HCT116 (cell line): Measurements from ENCODE around the gene CHST15. TPM values are rescaled to one million over a fixed set of nuclear protein-coding genes. Genes with fewer than 3 reads are reported as not detected.

Source experiments
- ATAC-seq: fragments of 200-7000 bp; cut with Tn5 transposase; 2 replicates; pipeline ENCODE4 v1.9.1; 2020; ENCODE audit warnings: mild to moderate bottlenecking, moderate library complexity
- BruUV-seq: library from RNA; stranded (reverse); fragments of 400-500 nt; replicated peaks from 2 replicates; lab custom pipeline; 2021; lab: Mats Ljungman, UMichigan
- CTCF ChIA-PET: fragments of 300-600 bp; sonication (Branson Sonifier 250); formaldehyde crosslinking; loops from one replicate; lab custom pipeline; 2021; ENCODE audit warnings: antibody characterized with exemption; lab: Charles Lee
- POLR2A ChIA-PET: fragments of 300-600, 350-600 bp; sonication (Branson Sonifier 250); formaldehyde crosslinking; loops from one replicate; lab custom pipeline; 2021; ENCODE audit warnings: antibody characterized with exemption; lab: Charles Lee
- RAD21 ChIA-PET, 2 experiments: fragments of 300-600 bp; sonication (Branson Sonifier 250); formaldehyde crosslinking; loops; one replicate each; lab custom pipeline; 2023; ENCODE audit warnings: low total read pairs in 2 of 2; ENCODE audit not compliant: uncharacterized antibody in 2 of 2, unreplicated experiment in 2 of 2, low non-redundant PET in 1 of 2; lab: Charles Lee
- DNase-seq: peaks from one replicate; pipeline ENCODE4 v3.0.0-alpha.2; 2010; ENCODE audit warnings: low read depth, low spot score
- H2AFZ ChIP-seq: fragments of 200-600 bp; shearing (Covaris generic), sonication (generic); 2 replicates; pipeline ENCODE4 v1.6.1; 2017; ENCODE audit warnings: low read depth, mixed run types, mixed read lengths, antibody characterized with exemption, low read length; ENCODE audit not compliant: poor library complexity, severe bottlenecking
- H3K27ac ChIP-seq: 2 replicates; pipeline ENCODE4 v1.5.1; 2012; ENCODE audit warnings: low read depth, low read length
- H3K27me3 ChIP-seq: fragments of 200-600 bp; sonication (generic); 2 replicates; pipeline ENCODE4 v1.6.1; 2016; ENCODE audit warnings: mixed run types, low read length, mixed read lengths; ENCODE audit not compliant: insufficient read depth
- H3K36me3 ChIP-seq, 2 experiments: fragments of 200-500 bp in 1 of 2; fragments of 200-600 bp in 1 of 2; sonication (Bioruptor generic) in 1 of 2; sonication (generic) in 1 of 2; 2 replicates each; pipeline versions ENCODE4 v1.5.1 to v1.6.1; 2014 to 2016; ENCODE audit warnings: low read length in 2 of 2, inconsistent platforms in 1 of 2, mixed read lengths in 1 of 2, mixed run types in 1 of 2; ENCODE audit not compliant: insufficient read depth in 2 of 2, control insufficient read depth in 1 of 2
- H3K4me1 ChIP-seq, 2 experiments: fragments of 200-600 bp in 1 of 2; sonication (generic) in 1 of 2; 2 replicates each; pipeline versions ENCODE4 v1.5.1 to v1.6.1; 2012 to 2017; ENCODE audit warnings: low read length in 2 of 2, inconsistent platforms in 1 of 2, mild to moderate bottlenecking in 1 of 2, mixed read lengths in 1 of 2, mixed run types in 1 of 2, moderate library complexity in 1 of 2; ENCODE audit not compliant: insufficient read depth in 2 of 2, control insufficient read depth in 1 of 2
- H3K4me2 ChIP-seq: fragments of 200-600 bp; sonication (generic); 2 replicates; pipeline ENCODE4 v1.6.1; 2017; ENCODE audit warnings: mixed run types, low read length, mixed read lengths
- H3K4me3 ChIP-seq, 2 experiments: fragments of 200-600 bp in 1 of 2; sonication (generic) in 1 of 2; replicated peaks in 1 of 2; 2 replicates each; pipeline ENCODE4 v1.5.1; 2011 to 2016; ENCODE audit warnings: low read length in 2 of 2, control low read depth in 1 of 2, low read depth in 1 of 2, mild to moderate bottlenecking in 1 of 2, mixed read lengths in 1 of 2, mixed run types in 1 of 2
- H3K79me2 ChIP-seq: fragments of 200-600 bp; sonication (generic); 2 replicates; pipeline ENCODE4 v1.6.1; 2017; ENCODE audit warnings: mild to moderate bottlenecking, mixed run types, low read length, moderate library complexity, mixed read lengths; ENCODE audit not compliant: insufficient read depth
- H3K9ac ChIP-seq: fragments of 200-600 bp; sonication (generic); 2 replicates; pipeline ENCODE4 v1.6.1; 2016; ENCODE audit warnings: low read length, mixed read lengths
- H3K9me2 ChIP-seq: fragments of 200-600 bp; sonication (generic), shearing (Covaris generic); 2 replicates; pipeline ENCODE4 v1.6.1; 2017; ENCODE audit warnings: mixed run types, mild to moderate bottlenecking, moderate library complexity; ENCODE audit not compliant: insufficient read depth
- H3K9me3 ChIP-seq, 2 experiments: fragments of 200-500 bp in 1 of 2; fragments of 200-600 bp in 1 of 2; sonication (Bioruptor generic) in 1 of 2; sonication (generic) in 1 of 2; 2 replicates each; pipeline ENCODE4 v1.6.1; 2014 to 2017; ENCODE audit warnings: low read length in 2 of 2, mixed read lengths in 2 of 2, inconsistent platforms in 1 of 2, low read depth in 1 of 2, mild to moderate bottlenecking in 1 of 2, mixed run types in 1 of 2, moderate library complexity in 1 of 2; ENCODE audit not compliant: control insufficient read depth in 1 of 2, insufficient read depth in 1 of 2
- H4K20me1 ChIP-seq: fragments of 200-600 bp; sonication (generic), shearing (Covaris generic); 2 replicates; pipeline ENCODE4 v1.6.1; 2017; ENCODE audit warnings: mixed run types, mild to moderate bottlenecking, moderate library complexity; ENCODE audit not compliant: insufficient read depth
- CBX3 ChIP-seq: IDR thresholded peaks from 2 replicates; pipeline ENCODE4 v1.6.1; 2012; ENCODE audit warnings: low read depth
- CEBPB ChIP-seq: IDR thresholded peaks from 2 replicates; pipeline ENCODE4 v1.6.1; 2012; ENCODE audit warnings: low read depth
- CTCF ChIP-seq, 3 experiments: fragments of 200-600 bp in 1 of 3; sonication (generic) in 1 of 3; IDR thresholded peaks in 2 of 3; conservative IDR thresholded peaks in 1 of 3; 2 replicates each; pipeline ENCODE4 v1.5.1; 2012 to 2017; ENCODE audit warnings: low read depth in 2 of 3, low read length in 2 of 3, antibody characterized with exemption in 1 of 3, borderline replicate concordance in 1 of 3, control low read depth in 1 of 3, mild to moderate bottlenecking in 1 of 3, mixed read lengths in 1 of 3, mixed run types in 1 of 3, moderate library complexity in 1 of 3; ENCODE audit not compliant: insufficient read depth in 1 of 3
- EZH2 ChIP-seq: fragments of 200-600 bp; sonication (generic); IDR thresholded peaks from 2 replicates; pipeline ENCODE4 v1.6.1; 2017; ENCODE audit warnings: antibody characterized with exemption, mixed run types
- EZH2phosphoT487 ChIP-seq: fragments of 200-600 bp; IDR thresholded peaks from 2 replicates; pipeline ENCODE4 v1.6.1; 2018; ENCODE audit warnings: antibody characterized with exemption, borderline replicate concordance
- FOSL1 ChIP-seq: IDR thresholded peaks from 2 replicates; pipeline ENCODE4 v1.6.1; 2012; ENCODE audit warnings: low read depth
- JUND ChIP-seq: IDR thresholded peaks from 2 replicates; pipeline ENCODE4 v1.6.1; 2012
- MAX ChIP-seq: IDR thresholded peaks from 2 replicates; pipeline ENCODE4 v1.6.1; 2012
- POLR2A ChIP-seq: IDR thresholded peaks from 2 replicates; pipeline ENCODE4 v1.7.0; 2011; ENCODE audit warnings: borderline replicate concordance; ENCODE audit not compliant: insufficient read depth, insufficient read length; ENCODE audit errors: extremely low read depth
- POLR2AphosphoS5 ChIP-seq: IDR thresholded peaks from 2 replicates; pipeline ENCODE4 v1.6.1; 2011; ENCODE audit warnings: mild to moderate bottlenecking, low read depth, low read length, moderate library complexity
- RAD21 ChIP-seq: IDR thresholded peaks from 2 replicates; pipeline ENCODE4 v1.6.1; 2012; ENCODE audit warnings: low read depth, mild to moderate bottlenecking
- SIN3A ChIP-seq: IDR thresholded peaks from 2 replicates; pipeline ENCODE4 v1.6.1; 2012; ENCODE audit warnings: low read depth
- SP1 ChIP-seq: IDR thresholded peaks from 2 replicates; pipeline ENCODE4 v1.6.1; 2012; ENCODE audit warnings: low read depth
- TCF7L2 ChIP-seq: IDR thresholded peaks from 2 replicates; pipeline ENCODE4 v1.7.0; 2011; ENCODE audit warnings: borderline replicate concordance, inconsistent platforms; ENCODE audit not compliant: insufficient read depth, insufficient read length; ENCODE audit errors: extremely low read depth
- YY1 ChIP-seq: IDR thresholded peaks from 2 replicates; pipeline ENCODE4 v1.6.1; 2011; ENCODE audit warnings: low read length, low read depth, moderate library complexity, mild to moderate bottlenecking; ENCODE audit not compliant: insufficient replicate concordance; ENCODE audit errors: extremely low read depth
- ZBTB33 ChIP-seq: IDR thresholded peaks from 2 replicates; pipeline ENCODE4 v1.6.1; 2011; ENCODE audit warnings: mild to moderate bottlenecking, low read length, moderate library complexity; ENCODE audit not compliant: insufficient replicate concordance; ENCODE audit errors: extremely low read depth
- intact Hi-C: fragments of 100-400 bp; cut with micrococcal nuclease; formaldehyde crosslinking; loops from 2 replicates; pipeline ENCODE4 v1.10.0; 2022
- total RNA-seq: library from RNA; stranded (reverse); gene quantifications from one replicate; pipeline ENCODE4 v1.2.1, GENCODE V29; 2021; ENCODE audit not compliant: unreplicated experiment

The CHST15 gene
- total RNA-seq, 1 experiment from 2014 or later, result 47.2 TPM

- H3K79me2 ChIP-seq, result no peaks in the 10 kb centered on the region
- intact Hi-C loops, result no loop called here
- ATAC-seq, result peak; percentile 93
- ChIA-PET POLR2A (interaction anchor here (0.9 to 1.0 kb wide), 2 partner anchors 28 to 401 kb away, joined by 3 read pairs; no protein-coding TSS in a partner anchor), CTCF (interaction anchor here (1.1 to 2.1 kb wide), 3 partner anchors 391 to 415 kb away, joined by 3 to 7 read pairs (median 6); no protein-coding TSS in a partner anchor), RAD21 (interaction anchor here in 1 of 2 experiments (0.9 to 1.0 kb wide), 2 partner anchors 9 to 401 kb away, joined by 3 read pairs; no protein-coding TSS in a partner anchor)
- no peaks in the 10 kb centered on the region for H3K9me2 ChIP-seq
- no peaks in the 10 kb centered on the region for H4K20me1 ChIP-seq
- H3K4me1 ChIP-seq, result peaks cover 17 to 31% of the 10 kb centered on the region in 2 experiments
- H3K36me3 ChIP-seq, result no peaks in the 10 kb centered on the region
- H3K4me2 ChIP-seq, result peak overlapping the region; percentile 54
- H3K9ac ChIP-seq, result no peak overlapping the region
- H3K27me3 ChIP-seq, result no peaks in the 10 kb centered on the region; the same call in 1 of the 2 replicates
- no TSS peak for BruUV-seq
- peak overlapping the region; percentile 23 for H2AFZ ChIP-seq
- peak overlapping the region; percentile 24; the same call in 1 of the 2 replicates for H3K27ac ChIP-seq
- H3K9me3 ChIP-seq, result no peaks in the 10 kb centered on the region
- TF ChIP-seq CTCF (IDR thresholded peaks at IDR 0.05 in 2 of 3, conservative IDR thresholded peaks at IDR 0.05 in 1 of 3; ENCODE audit: borderline replicate concordance in 1 of 3, insufficient read depth in 1 of 3, low read depth in 2 of 3, low read length in 2 of 3) (no peak), EZH2phosphoT487 (no peak), MAX (peak; percentile 99), RAD21 (no peak), EZH2 (no peak), ZBTB33 (peak; percentile 65), YY1 (peak; percentile 30), JUND (peak; percentile 98), FOSL1 (peak; percentile 97), CEBPB (no peak; the same call in 1 of the 2 replicates), TCF7L2 (no peak), POLR2AphosphoS5 (peak; percentile 86), SP1 (peak; percentile 93), CBX3 (peak; percentile 98), SIN3A (peak; percentile 82), POLR2A (peak; percentile 39)
- H3K4me3 ChIP-seq, result no peak overlapping the region; a peak in 1 of 4 replicates
- DNase-seq, result peak; percentile 99
Observed at GRCh38 chr10:123974406-123974805, 119.0 kb downstream of the CHST15 start.
